MG63 (cell line): ENCODE data around the gene OGT. TPM values are rescaled to one million over a fixed set of nuclear protein-coding genes. Genes with fewer than 3 reads are reported as not detected.
"Not testable (repeated sequence)": the region's sequence is repeated elsewhere in the genome, so short reads cannot be mapped to it uniquely, and the experiment has no call there.

ENCODE experiments used
- DNase-seq: peaks from one replicate; pipeline ENCODE4 v3.0.0-alpha.2; 2020
- H3K27me3 ChIP-seq: fragments of 250-450 bp; sonication (Bioruptor Pico); 2 replicates; pipeline ENCODE4 v1.5.1; 2020; ENCODE audit warnings: mild to moderate bottlenecking, moderate library complexity
- H3K36me3 ChIP-seq: fragments of 250-450 bp; sonication (Bioruptor Pico); 2 replicates; pipeline ENCODE4 v1.5.1; 2020; ENCODE audit warnings: mild to moderate bottlenecking, moderate library complexity
- H3K4me3 ChIP-seq: fragments of 250-450 bp; sonication (Bioruptor Pico); 2 replicates; pipeline ENCODE4 v1.5.1; 2020; ENCODE audit warnings: mild to moderate bottlenecking, moderate library complexity
- H3K9me3 ChIP-seq: fragments of 250-450 bp; sonication (Bioruptor Pico); 2 replicates; pipeline ENCODE4 v1.5.1; 2020; ENCODE audit warnings: mild to moderate bottlenecking, moderate library complexity
- total RNA-seq: library from RNA; depleted of rRNA; stranded (reverse); fragments of >200 nt; shearing (Covaris generic); gene quantifications from 2 replicates; pipeline ENCODE4 v1.2.3, GENCODE V29; 2014; ENCODE audit warnings: low replicate concordance; rRNA removed

The OGT gene
- 47.0 and 68.8 TPM in 2 replicates for total RNA-seq

DNA sequence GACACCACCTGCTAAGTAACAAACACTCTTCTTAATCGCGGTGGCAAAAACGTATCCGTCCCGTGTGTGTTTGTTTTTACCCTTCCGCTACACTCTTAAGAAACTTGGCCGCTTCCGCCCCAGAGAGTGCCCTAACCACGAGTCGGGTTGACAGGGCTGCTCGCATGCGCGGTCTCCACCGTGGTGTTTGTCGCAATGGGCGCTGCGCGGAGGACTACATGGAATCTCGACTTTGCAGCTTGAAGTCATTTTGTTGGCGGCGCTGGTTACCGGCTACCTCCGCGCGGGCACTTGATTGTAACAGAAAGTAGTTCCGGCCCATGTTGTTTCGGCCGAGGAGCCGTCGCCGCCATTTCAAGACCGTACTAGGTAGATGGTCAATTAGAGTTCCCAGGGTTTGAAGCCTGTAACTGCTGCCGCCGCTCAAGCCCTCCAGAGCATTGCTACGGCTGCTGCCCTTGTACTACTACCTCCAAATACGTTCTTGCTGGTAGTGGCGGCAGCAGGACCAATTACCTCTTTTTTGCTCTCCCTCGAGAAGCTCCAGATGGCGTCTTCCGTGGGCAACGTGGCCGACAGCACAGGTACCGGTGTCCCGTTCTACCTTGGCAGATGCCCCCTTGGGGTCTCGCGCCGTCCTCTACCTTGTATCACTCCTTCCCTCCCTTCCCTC lies at the start of gene OGT:
Gene OGT (plus strand): TSS at position 352 of the 673 bp plus-strand sequence. CDS start 196 bp downstream, at position 548.
- Histone ChIP-seq H3K27me3 (no peaks in the 10 kb centered on the region), H3K4me3 (peak within 1 kb of the TSS; percentile 72), H3K9me3 (no peaks in the 10 kb centered on the region), H3K36me3 (peaks cover 7% of the 10 kb centered on the region)
- peak; percentile 96 for DNase-seq

DNA sequence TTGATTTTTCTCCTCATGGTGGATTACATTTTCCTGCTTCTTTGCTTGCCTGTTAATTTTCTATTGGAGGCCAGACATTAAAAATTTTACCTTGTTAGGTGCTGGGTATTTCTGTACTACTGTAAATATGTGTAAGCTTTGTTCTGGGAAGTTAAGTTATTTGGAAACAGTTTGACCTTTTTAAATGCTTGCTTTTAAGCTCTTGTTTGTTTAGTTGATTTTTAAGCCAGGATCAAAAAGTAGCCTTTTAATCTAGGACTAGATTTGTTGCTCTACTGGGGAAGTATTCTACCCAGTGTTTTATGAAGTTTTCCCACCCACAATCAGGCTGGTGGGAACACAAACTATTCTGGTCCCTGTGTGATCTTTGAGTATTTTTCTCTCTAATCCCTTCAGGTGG lies 45.1 kb upstream of the OGT start:
- no peaks in the 10 kb centered on the region for H3K36me3 ChIP-seq
- no peak for DNase-seq
- no peak overlapping the region for H3K4me3 ChIP-seq
- no peaks in the 10 kb centered on the region for H3K9me3 ChIP-seq
- H3K27me3 ChIP-seq = no peaks in the 10 kb centered on the region

DNA sequence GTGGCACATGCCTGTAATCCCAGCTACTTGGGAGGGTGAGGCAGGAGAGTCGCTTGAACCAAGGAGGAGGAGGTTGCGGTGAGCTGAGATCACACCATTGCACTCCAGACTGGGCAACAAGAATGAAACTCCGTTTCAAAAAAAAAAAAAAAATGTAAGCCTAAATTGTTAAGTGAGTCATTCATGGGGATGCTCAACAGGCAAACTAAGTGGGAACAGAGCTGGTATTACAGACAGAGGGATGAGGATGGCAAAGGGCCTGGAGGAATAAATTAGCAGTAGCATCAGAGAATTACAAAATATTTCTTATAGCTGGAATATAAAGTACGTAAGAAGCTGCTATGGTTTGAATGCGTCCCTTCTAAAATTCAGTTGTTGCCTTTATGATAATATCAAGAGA lies 43.4 kb upstream of the OGT start:
- H3K9me3 ChIP-seq = no peaks in the 10 kb centered on the region
- no peaks in the 10 kb centered on the region for H3K27me3 ChIP-seq
- H3K4me3 ChIP-seq = no peak overlapping the region
- DNase-seq = no peak
- H3K36me3 ChIP-seq = no peaks in the 10 kb centered on the region

DNA sequence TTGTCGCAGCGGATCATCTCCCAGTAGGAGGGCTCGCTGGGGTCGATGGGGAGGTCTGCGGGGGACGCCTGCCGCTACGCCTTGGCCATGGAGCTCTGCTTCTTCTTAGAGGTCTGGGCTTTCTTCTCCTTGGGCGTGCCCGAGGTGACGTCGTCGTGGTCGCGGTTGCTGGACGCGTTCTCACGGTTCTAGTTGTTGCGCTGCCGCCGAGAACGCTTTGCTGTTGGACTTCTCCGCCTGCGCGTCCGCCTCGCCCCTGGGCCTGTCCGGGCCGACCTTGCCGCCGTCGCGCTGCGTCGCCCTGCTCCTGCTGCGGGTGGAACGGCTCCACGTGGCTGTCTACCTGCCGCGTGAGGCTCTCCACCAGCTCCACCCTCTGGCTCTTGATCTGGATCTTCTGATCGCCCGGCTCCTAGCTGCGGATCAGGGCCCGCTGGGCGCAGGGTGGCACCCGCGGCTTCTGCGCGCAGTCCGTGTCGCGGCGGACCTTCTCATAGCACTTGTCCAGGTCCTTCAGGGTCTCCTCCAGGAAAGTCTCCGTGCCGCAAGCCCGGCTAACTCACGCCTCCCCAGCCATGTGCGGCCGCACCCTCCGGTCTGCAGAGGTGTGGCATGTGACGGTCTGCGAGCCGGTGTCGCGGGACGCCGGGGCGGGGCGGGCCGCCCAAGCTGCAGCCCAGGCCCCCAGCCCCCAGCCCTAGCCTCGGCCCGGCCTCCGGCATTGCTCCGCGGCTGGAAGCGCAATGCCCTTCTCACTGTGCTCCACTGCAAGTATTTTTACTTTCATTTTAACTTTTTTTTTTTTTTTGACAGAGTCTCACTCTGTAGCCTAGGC lies 40.5 kb upstream of the OGT start:
- no peaks in the 10 kb centered on the region for H3K36me3 ChIP-seq
- DNase-seq = peak; percentile 39
- no peaks in the 10 kb centered on the region for H3K9me3 ChIP-seq
- peak overlapping the region; percentile 42 for H3K4me3 ChIP-seq
- H3K27me3 ChIP-seq = no peaks in the 10 kb centered on the region

DNA sequence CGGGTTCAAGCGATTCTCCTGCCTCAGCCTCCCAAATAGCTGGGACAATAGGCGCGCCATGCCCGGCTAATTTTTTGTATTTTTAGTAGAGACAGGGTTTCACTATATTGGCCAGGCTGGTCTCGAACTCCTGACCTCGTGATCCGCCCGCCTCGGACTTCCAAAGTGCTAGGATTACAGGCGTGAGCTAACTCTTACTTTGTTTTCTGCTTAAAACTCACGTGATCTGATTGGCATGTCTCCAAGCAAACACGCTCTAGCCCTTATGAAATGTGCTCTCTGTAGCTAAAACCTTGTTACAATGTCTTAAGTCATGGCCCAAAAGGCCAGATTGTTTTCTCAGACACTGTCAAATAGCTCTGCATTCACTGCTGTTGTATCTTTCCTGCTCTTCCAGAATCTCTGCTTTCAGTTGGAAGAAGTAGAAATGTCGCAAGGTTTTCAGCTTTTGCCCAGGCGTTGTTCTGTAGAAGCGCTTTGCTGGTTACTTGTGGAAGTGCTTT lies 39.7 kb upstream of the OGT start:
- Histone ChIP-seq H3K4me3 (peak overlapping the region; percentile 42), H3K9me3 (no peaks in the 10 kb centered on the region)

DNA sequence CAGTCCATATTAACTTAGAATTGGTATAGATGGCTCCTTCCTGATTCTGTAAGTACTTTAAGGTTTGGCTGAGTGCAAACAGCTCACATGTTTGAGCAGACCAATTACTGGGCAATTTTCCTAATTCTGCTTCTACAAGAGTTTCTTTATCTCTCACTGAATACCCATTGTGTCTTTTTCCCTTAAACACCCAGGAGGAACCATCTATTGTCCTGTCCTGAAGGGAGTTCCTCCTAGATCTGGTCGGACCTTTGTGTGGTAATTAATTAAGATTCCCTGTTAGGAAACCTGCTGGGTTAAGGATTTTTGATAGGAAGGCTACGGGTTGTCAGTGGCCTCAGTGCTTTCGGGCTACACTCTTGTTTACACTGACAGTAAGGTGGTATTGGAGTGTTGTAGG lies 36.9 kb upstream of the OGT start:
- H3K27me3 ChIP-seq, H3K9me3 ChIP-seq, DNase-seq, H3K36me3 ChIP-seq, H3K4me3 ChIP-seq: not testable (repeated sequence)

More for the DNA sequence above, 39.7 kb upstream of the OGT start:
- no peak for DNase-seq
- no peaks in the 10 kb centered on the region for H3K27me3 ChIP-seq
- H3K36me3 ChIP-seq = no peaks in the 10 kb centered on the region

- DNase-seq = no peak
- Histone ChIP-seq H3K27me3 (no peaks in the 10 kb centered on the region), H3K36me3 (no peaks in the 10 kb centered on the region), H3K4me3 (no peak overlapping the region), H3K9me3 (no peaks in the 10 kb centered on the region)
Measured at GRCh38 chrX:71496476-71496875, 36.4 kb upstream of the OGT start.

DNA sequence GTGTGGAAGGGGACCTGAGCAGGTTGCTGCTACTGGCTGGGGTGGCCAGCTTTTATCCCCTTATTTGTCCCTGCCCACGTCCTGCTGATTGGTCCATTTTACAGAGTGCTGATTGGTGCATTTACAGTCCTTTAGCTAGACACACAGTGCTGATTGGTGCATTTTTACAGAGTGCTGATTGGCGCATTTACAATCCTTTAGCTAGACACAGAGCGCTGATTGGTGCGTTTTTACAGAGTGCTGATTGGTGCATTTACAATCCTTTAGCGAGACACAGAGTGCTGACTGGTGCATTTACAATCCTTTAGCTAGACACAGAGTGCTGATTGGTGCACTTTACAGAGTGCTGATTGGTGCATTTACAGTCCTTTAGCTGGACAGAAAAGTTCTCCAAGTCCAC lies 30.8 kb upstream of the OGT start:
- not testable (repeated sequence) for H3K36me3 ChIP-seq, H3K9me3 ChIP-seq, H3K27me3 ChIP-seq, H3K4me3 ChIP-seq, DNase-seq

- H3K9me3 ChIP-seq = no peaks in the 10 kb centered on the region
- H3K27me3 ChIP-seq = no peaks in the 10 kb centered on the region
- DNase-seq = no peak
Measured at GRCh38 chrX:71504346-71504745, 28.6 kb upstream of the OGT start.

DNA sequence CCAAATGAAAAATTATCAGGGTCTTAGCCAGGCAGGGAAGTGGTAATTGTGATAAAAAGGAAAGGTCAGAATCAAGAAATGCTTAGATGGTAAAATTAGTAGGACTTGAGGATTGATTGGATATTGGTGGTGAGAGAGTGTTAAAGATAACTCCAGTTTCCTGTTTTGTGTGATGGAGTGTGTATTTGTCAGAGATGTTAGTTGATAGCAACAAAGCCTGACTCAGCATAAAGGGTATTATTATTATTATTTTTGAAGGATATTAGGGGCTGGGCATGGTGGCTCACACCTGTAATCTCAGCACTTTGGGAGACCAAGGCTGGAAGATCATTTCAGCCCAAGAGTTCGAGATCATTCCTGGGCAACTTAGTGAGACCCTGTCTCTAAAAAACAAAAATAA lies 23.6 kb upstream of the OGT start:
- DNase-seq = no peak
- no peaks in the 10 kb centered on the region for H3K9me3 ChIP-seq
- H3K36me3 ChIP-seq = no peaks in the 10 kb centered on the region
- no peaks in the 10 kb centered on the region for H3K27me3 ChIP-seq
- no peak overlapping the region for H3K4me3 ChIP-seq

More at GRCh38 chrX:71504346-71504745, 28.6 kb upstream of the OGT start:
- Histone ChIP-seq H3K4me3 (no peak overlapping the region), H3K36me3 (no peaks in the 10 kb centered on the region)

DNA sequence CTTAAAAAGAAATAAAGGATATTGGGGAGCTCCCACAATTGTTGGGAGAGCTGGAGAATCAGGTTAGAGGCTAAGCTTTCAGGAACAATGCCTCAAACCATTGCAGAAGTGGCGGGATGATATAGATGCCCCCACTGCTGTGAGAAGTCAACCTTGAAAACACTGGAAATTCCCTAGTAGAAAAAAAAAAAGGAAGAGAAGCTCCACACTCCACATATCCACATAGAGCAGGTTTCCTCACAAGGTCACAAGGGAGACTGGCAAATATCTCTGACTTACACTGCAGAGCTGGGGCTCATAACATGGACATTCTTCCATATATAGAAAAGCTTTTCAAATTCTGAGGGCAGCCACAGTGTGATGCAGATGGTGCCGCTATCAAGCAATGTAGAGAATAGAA lies 22.7 kb upstream of the OGT start:
- H3K27me3 ChIP-seq = no peaks in the 10 kb centered on the region
- no peaks in the 10 kb centered on the region for H3K36me3 ChIP-seq
- DNase-seq = no peak
- H3K4me3 ChIP-seq = no peak overlapping the region
- no peaks in the 10 kb centered on the region for H3K9me3 ChIP-seq

DNA sequence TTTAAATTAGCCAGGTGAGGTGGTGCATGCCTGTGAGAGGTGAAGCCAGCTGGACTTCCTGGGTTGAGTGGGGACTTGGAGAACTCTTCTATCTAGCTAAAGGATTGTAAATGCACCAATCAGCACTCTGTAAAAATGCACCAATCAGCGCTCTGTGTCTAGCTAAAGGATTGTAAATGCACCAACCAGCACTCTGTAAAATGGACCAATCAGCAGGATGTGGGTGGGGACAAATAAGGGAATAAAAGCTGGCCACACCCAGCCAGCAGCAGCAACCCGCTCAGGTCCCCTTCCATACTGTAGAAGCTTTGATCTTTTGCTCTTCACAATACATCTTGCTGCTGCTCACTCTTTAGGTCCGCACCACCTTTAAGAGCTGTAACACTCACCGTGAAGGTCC lies 19.2 kb upstream of the OGT start:
- not testable (repeated sequence) for DNase-seq, H3K27me3 ChIP-seq, H3K9me3 ChIP-seq, H3K36me3 ChIP-seq, H3K4me3 ChIP-seq

DNA sequence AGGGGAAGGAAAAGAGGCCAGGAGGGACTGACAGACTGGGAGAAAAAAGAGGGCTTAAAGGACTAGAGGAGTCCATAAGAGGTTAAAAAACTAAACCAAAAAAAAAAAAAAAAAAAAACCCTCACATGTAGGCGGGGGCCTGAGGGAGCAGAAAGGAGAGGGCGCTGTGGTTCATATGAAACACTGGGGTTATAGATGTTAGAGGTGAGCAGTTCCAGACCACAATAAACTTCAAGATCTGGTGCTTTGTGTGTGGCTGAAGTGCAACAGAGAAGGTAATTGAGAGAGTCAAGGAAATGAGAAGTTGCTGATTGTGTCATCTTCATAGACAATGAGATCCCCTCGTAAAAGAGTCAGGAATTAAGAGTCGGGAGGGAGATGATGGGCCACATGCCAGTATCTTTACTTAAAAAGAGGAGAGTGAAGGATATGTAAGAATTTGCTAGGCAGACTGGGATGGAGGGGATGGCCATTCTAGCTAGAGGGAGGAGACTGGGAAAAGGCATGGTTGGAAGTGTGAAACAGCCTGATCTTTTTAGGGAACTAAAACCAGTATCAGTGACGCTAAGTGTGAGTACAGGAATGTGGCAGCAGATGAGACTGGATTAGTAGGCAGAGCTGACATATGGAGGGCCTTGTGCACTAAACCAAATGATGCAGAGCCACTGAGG lies 18.4 kb upstream of the OGT start:
- Histone ChIP-seq H3K27me3 (no peaks in the 10 kb centered on the region), H3K9me3 (no peaks in the 10 kb centered on the region), H3K36me3 (no peaks in the 10 kb centered on the region), H3K4me3 (no peak overlapping the region)
- DNase-seq = no peak

DNA sequence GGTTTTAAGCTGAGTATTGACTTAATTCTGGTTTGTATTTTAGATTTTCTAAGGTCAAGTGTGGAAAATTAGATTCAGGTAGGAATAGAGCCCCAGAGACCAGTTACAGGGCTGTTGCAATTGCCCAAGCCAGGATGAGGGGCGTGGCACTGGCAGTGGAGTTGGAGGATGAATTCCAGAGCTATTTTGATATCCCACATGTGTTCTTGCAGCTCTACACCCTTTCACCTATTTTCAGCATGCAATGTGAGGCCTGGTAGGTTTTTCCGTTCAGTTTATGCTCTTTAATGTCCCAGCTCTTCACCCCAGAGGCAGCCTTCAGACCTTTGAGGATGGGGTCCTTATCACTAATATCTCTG lies 17.9 kb upstream of the OGT start:
- Histone ChIP-seq H3K36me3 (no peaks in the 10 kb centered on the region), H3K27me3 (no peaks in the 10 kb centered on the region), H3K4me3 (no peak overlapping the region), H3K9me3 (no peaks in the 10 kb centered on the region)
- DNase-seq = peak; percentile 5

DNA sequence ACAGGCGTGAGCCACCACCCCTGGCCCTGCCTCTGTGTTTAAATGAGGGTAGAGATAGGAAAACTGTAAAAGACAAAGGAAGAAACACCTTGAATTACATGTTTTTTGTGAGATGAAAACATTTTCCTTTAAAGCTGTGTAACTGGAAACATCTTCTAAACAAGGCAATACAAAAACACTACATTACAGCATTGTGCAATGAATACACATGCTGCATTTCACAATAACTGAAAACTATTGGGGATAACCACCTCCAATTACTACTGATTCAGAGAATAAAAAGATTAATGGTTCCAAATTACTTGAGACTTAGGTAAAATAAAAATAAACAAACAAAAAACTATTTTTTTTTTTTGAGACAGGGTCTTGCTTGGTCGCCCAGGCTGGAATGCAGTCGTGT lies 7.6 kb upstream of the OGT start:
- Histone ChIP-seq H3K27me3 (no peaks in the 10 kb centered on the region), H3K4me3 (no peak overlapping the region), H3K9me3 (no peaks in the 10 kb centered on the region), H3K36me3 (no peaks in the 10 kb centered on the region)
- DNase-seq = no peak

GRCh38 chrX:71532078-71532752 lies 689 bp upstream of the OGT start:
- no peaks in the 10 kb centered on the region for H3K9me3 ChIP-seq
- H3K36me3 ChIP-seq = peaks cover 3% of the 10 kb centered on the region; the same call in 1 of the 2 replicates
- H3K27me3 ChIP-seq = no peaks in the 10 kb centered on the region
- H3K4me3 ChIP-seq = peak overlapping the region; percentile 72
- DNase-seq = peak; percentile 5

DNA sequence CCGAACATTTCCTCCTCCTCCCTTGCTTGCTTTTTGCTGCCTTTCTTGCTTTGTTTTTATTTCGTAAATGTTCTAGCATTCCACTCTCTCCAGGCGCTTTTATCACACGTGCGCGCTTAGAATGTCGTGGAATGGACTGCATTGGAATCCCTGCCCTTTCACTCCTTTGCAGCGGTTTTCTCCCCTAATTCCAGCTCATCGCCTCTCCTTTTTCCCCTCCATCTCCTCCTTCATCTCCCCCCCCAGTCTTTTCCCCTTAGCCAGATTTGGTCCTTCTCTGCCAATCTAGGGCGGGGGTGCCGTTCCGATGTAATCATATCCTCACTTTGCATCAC lies 579 bp downstream of the OGT start:
- DNase-seq = no peak
- peaks cover 13% of the 10 kb centered on the region for H3K36me3 ChIP-seq
- peak overlapping the region; percentile 72 for H3K4me3 ChIP-seq
- no peaks in the 10 kb centered on the region for H3K27me3 ChIP-seq
- H3K9me3 ChIP-seq = no peaks in the 10 kb centered on the region
